HG02981 (cell line): ENCODE results near the gene WDTC1.
A peak's percentile ranks its signal among the peaks of the same experiment; 100 is the strongest.

Source experiments
- ATAC-seq: cut with Tn5 transposase; IDR thresholded peaks from one replicate; pipeline ENCODE4 v1.9.1; 2021; ENCODE audit warnings: mild to moderate bottlenecking, moderate library complexity; ENCODE audit not compliant: unreplicated experiment

Gene WDTC1

GRCh38 chr1:27332536-27333281 is 98.3 kb downstream of the WDTC1 start:
- ATAC-seq, result no peak

DNA sequence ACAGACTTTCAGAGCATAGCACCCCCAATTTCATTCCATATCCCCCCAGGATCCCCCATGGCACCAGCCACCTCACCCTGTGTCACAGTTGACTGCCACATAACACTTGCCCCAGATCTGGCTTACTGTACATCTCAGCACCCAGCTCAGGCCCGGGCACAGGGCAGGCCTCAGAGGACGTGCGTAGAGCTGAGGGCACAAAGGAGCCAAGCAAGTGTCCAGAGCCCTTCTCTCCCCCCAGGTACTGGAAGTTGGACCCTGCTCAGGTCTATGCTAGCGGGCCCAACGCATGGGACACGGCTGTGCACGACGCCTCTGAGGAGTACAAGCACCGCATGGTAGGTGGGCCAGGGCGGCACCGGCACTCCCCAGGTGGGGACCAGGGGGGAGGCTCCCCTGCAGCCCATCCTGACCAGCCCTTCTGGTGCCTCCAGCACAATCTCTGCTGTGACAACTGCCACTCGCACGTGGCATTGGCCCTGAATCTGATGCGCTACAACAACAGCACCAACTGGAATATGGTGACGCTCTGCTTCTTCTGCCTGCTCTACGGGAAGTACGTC is 99.4 kb downstream of the WDTC1 start:
- ATAC-seq, result no peak

DNA sequence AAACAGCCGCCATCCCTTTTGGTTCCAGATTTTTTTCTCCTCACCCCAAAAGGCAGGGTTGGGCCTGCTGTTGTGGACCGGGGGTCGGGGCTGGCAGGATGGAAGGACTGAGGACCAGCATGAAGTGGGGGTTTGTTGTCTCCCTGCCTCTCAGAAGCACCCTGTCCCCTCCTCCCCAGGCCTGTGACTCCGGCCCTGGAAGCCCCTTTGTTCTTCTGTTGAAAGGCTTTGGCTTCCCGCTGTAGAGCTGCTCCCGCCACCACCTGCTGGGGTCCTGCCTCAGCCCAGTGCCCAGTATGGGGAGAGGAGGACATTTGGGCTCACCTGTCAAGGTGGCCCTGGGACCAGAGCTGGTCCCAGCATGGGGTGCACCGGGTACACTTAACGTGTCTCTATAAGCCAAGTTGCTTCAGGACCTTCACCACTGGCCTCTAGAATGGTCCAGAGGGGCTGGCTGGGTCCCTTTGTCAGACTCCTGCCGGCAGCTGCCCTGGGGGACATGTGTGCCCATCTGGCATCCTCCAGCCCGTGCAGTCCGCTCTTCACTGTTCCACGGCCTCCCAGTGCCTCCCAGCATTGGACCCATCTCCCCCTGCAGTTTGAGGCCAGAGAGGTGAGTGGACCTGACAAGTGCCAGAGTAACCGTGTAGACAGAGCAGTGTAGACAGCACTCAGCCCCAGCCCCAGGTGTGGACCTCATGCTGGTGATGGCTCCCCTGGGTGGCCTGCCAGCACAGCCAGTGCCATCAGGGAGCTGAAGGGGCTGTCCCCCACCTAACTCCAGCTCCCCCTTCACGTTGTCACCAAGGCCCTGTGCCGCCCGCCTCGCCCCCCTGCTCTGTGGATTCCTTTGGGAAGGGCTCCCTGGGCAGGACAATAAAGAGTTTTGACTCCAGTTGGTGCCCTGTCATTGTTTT is 101.3 kb downstream of the WDTC1 start:
- ATAC-seq, result no peak

- ATAC-seq, result no peak
Measured at GRCh38 chr1:27336756-27337155, 102.3 kb downstream of the WDTC1 start.

DNA sequence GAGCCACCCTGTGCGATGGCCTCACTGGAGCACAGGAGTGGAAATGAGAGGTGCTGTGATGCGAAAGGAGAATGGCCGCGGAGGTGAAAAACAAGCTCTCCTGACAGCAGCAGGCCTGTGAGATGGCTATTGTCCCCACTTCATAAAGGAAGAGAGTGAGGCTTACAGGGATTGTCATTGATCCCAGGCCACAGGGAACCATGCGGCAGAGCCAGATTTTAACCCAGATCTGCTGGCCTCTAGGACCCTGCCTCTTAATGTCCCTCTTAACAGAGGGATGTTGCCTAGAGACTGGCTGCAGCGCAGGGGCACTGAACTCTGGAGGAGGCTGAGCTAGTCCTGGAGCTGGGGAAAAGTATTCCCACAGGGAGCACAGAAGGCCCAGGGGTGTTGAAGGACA is 104.3 kb downstream of the WDTC1 start:
- ATAC-seq, result no peak

- no peak for ATAC-seq
Measured at GRCh38 chr1:27339213-27339612, 104.8 kb downstream of the WDTC1 start.

DNA sequence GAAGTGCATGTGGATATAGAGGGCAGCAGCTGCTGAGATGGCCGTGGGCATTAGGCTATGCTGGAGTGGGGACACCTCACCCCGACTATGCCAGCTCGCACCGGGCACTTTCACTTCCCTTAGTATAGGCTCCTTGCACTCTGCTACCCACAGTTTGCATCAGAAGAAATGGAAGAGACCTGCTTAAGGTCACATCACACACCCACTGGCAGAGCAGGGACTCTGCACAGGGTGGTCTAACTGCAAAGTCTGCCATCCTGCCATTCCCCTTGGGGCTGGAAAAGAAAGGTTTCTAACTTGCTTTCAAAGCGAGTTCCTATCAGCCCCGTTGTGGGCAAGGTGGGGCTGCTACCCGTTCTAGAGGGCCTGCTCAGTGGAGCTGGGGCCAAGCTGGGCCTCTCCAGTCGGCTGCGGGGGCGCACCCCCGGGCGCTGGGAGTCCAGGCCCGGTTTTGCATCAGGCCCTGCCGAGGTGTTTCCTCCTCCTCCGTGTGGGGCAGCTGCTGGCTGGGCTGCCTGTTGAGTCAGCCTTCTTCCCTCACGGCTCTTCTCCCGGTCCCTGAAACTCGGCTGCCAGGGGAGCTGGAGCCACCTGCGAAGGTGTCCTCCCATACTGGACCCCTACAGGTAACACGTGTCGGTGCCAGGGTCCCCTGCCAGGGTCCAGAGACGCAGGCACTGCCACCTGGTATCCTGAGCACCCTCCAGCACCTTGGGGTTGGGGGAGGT is 107.3 kb downstream of the WDTC1 start, which contains the start of gene SYTL1:
Gene SYTL1, plus strand, starts transcription at position 498 of the 728 bp plus-strand sequence. CDS start 3,313 bp downstream, outside the sequence.
- ATAC-seq, result peak; percentile 38

- no peak for ATAC-seq
Measured at GRCh38 chr1:27342391-27342777, 108.0 kb downstream of the WDTC1 start.

DNA sequence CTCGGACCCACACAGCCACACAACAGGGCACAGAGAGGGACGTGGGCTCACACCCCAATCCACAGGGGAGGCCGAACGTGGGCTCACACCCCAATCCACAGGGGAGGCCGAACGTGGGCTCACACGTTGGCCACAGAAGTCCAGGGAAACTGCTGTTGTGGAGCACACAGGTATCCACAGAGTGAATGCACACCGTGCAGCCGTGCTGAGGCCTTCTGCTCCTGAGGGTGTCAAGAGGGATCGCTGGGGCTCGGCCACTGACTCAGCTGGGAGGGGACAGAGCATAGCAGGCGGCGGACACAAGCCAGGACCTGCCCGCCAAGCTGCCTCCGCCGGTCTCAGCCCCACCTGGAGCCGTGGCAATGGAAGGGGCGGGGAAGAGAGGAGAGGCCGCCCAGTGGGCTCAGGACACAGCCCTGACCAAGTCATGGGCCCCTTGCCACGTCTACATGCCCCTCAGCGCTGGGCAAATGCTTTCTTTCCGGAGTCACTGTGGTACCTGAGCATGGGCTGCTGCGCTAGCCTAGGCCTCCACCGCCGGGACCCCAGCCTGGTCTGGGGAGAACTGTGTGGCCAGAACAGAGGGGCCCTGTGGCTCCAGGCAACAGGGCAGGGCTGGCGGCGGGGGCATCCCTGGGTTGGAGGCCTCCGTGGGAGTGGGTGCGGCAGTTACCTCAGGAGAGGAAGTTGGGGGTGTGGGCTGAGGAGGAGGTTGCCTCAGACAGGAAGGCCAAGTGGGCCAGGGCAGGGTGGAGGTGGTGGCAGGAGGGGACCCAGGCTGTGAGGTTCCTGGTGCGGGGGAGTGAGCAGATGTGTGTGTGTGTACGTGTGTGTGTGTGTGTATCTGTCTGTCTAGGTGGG is 108.6 kb downstream of the WDTC1 start:
- ATAC-seq, result no peak

- no peak for ATAC-seq
Measured at GRCh38 chr1:27343639-27344025, 109.2 kb downstream of the WDTC1 start.

GRCh38 chr1:27345272-27345671 is 110.8 kb downstream of the WDTC1 start:
- ATAC-seq, result no peak

DNA sequence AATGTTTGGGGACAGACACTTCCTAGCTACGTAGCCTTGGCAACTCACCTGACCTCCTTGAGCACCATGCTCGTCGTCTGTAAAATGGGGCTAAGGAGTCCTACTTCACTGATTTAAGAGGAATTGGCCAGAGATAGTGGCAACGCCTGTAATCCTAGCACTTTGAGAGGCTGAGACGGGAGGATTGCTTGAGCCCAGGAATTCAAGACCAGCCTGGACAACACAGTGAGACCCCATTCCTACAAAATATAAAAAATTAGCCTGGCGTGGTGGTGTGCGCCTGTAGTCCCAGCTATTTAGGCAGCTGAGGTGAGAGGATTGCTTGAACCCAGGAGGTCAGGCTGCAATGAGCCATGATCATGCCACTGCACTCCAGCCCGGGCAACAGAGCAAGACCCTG is 111.9 kb downstream of the WDTC1 start:
- ATAC-seq, result no peak

DNA sequence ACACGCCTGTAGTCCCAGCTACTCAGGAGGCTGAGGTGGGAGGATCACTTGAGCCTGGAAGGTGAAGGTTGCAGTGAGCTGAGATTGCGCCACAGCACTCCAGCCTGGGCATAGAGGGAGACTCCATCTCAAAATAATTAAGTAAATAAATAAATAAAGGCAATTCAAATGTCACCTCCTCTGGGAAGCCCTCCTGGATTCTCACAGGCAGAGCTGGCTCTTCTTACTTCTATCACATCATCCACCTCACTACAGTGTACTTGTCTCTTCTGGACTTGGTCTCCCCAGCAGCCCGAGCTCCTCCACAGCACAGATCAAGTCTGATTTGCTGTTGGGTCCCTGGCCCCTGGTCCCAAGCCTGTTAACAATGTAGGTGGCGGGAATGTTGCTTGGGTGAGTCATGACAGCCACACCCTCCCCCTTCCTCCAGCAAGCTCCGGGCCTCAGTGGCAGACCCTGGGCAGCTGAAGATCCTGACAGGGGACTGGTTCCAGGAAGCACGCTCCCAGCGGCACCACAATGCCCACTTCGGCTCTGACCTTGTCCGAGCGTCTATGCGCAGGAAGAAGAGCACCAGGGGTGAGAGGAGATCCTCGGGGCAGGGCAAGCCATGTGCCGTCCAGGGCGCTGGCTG is 112.7 kb downstream of the WDTC1 start:
- no peak for ATAC-seq

DNA sequence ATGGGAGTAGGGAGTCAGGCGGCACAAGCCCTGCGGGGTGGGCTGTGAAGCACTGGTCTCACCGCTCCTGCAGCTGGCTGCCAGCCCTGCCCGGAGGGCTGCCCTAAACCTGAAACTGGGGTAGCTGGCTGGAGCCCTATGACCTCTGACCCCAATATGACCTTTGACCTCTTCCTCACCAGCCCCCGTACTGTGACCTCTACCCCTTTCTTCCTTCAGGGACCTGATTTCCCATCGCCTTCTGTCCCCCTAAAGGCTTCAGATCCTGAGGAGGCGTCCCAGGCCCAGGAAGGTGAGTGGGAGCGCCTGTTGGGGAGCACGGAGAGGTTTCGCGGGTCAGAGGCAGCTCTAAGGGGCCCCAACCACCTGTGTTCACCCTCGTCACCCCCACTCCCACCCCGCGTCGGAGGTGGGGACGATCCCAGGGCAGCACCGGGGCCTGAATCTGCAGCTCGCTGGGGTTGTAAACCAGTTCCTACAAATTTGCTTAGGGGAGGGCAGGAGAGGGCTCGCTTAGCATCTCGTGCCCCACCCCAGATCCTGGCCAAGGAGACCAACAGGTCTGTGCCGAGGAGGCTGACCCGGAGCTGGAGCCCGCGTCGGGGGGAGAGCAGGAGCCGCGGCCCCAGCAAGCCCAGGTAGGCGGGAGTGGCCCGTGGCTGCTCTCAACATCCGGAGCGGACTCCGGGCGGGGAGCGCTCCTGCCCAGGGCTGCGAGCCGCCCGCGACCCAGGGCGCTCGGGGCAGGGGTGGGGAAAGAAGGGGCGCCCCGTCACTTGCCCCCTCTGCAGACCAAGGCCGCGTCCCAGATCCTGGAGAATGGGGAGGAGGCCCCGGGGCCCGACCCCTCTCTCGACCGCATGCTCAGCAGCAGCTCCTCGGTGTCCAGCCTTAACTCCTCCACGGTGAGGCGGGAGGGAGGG is 114.7 kb downstream of the WDTC1 start:
- no peak for ATAC-seq

- ATAC-seq, result no peak
Measured at GRCh38 chr1:27349784-27350662, 115.6 kb downstream of the WDTC1 start.

DNA sequence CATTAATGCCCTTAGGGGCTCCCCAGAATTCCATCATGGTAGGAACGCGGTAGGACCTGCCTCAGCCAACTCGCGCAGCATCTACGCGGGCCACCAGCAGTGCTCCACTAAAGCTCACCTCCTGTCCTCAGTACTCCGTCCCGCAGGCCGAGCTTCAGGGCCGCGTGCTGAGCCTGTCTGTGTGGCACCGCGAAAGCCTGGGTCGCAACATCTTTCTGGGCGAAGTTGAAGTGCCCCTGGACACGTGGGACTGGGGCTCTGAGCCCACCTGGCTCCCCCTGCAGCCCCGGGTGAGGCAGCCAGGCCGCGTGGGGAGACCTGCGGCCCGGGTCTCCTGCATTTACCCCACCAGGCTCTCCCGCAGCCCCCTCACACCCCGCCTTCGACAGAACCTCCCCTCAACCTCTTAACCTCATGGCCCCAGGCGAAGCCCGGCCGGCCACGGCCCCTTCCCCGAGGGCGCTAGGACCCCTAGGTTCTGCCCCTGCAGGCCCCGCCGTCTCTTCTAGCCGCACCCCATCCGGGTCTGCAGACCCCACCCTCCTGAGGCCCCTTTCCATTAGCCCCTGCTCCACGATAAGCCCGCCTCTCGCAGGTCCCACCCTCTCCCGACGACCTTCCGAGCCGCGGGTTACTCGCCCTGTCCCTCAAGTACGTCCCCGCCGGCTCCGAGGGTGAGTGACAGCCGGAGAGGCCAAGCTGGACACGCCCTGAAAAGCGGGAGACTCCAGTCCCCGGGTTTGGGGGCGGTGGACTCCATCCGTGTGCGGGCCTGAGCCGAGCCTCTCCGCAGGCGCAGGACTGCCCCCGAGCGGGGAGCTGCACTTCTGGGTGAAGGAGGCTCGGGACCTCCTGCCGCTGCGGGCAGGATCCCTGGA is 116.5 kb downstream of the WDTC1 start:
- ATAC-seq, result no peak
